SK-N-SH (cell line): ENCODE results near the gene HMBS. TPM values are rescaled to one million over a fixed set of nuclear protein-coding genes. Genes with fewer than 3 reads are reported as not detected.

Source experiments
- CTCF ChIA-PET: fragments of 300-600, 350-600 bp; formaldehyde crosslinking; extraction: SDS; loops from one replicate; lab custom pipeline; 2021; lab: Yijun Ruan, JAX
- POLR2A ChIA-PET: fragments of 350-600 bp; sonication (Branson Sonifier 250); formaldehyde crosslinking; extraction: SDS; loops from one replicate; lab custom pipeline; 2020; ENCODE audit warnings: antibody characterized with exemption, inconsistent platforms; lab: Yijun Ruan, JAX
- DNase-seq: peaks from one replicate; pipeline ENCODE4 v3.0.0; 2012
- H2AFZ ChIP-seq: fragments of 200-600 bp; sonication (generic); 2 replicates; pipeline ENCODE4 v1.8.1; 2016; ENCODE audit warnings: antibody characterized with exemption, mild to moderate bottlenecking, low read depth
- H3F3A ChIP-seq: fragments of 200-600 bp; sonication (generic); replicated peaks from 2 replicates; pipeline ENCODE3; 2016; ENCODE audit warnings: antibody characterized with exemption, mild to moderate bottlenecking; ENCODE audit not compliant: insufficient read depth
- H3K27ac ChIP-seq, 2 experiments: fragments of 200-500 bp in 1 of 2; fragments of 200-600 bp in 1 of 2; sonication (Bioruptor generic) in 1 of 2; sonication (generic), shearing (Covaris generic) in 1 of 2; 2 replicates each; pipeline versions ENCODE4 v1.5.1 to v1.6.1; 2014 to 2016; ENCODE audit warnings: low read depth in 2 of 2, inconsistent platforms in 1 of 2, low read length in 1 of 2, mild to moderate bottlenecking in 1 of 2, mixed read lengths in 1 of 2
- H3K27me3 ChIP-seq: fragments of 200-600 bp; sonication (generic), shearing (Covaris generic); 2 replicates; pipeline ENCODE4 v1.6.1; 2016; ENCODE audit warnings: mixed run types; ENCODE audit not compliant: insufficient read depth
- H3K36me3 ChIP-seq, 2 experiments: fragments of 200-500 bp in 1 of 2; fragments of 200-600 bp in 1 of 2; sonication (Bioruptor generic) in 1 of 2; sonication (generic) in 1 of 2; replicated peaks in 1 of 2; 2 replicates each; pipeline versions ENCODE3 to v1.5.1; 2014 to 2016; ENCODE audit warnings: low read length in 1 of 2, mild to moderate bottlenecking in 1 of 2; ENCODE audit not compliant: insufficient read depth in 2 of 2, control insufficient read depth in 1 of 2
- H3K4me1 ChIP-seq, 2 experiments: fragments of 200-500 bp in 1 of 2; fragments of 200-600 bp in 1 of 2; sonication (Bioruptor generic) in 1 of 2; sonication (generic), shearing (Covaris generic) in 1 of 2; 2 replicates each; pipeline versions ENCODE4 v1.5.1 to v1.6.1; 2014 to 2016; ENCODE audit warnings: low read depth in 1 of 2, low read length in 1 of 2, mixed run types in 1 of 2; ENCODE audit not compliant: insufficient read depth in 2 of 2, control insufficient read depth in 1 of 2
- H3K4me2 ChIP-seq: fragments of 200-600 bp; sonication (generic), shearing (Covaris generic); 2 replicates; pipeline ENCODE4 v1.6.1; 2017; ENCODE audit warnings: mixed run types
- H3K4me3 ChIP-seq, 2 experiments: fragments of 200-500 bp in 1 of 2; fragments of 200-600 bp in 1 of 2; sonication (Bioruptor generic) in 1 of 2; sonication (generic), shearing (Covaris generic) in 1 of 2; 2 replicates each; pipeline versions ENCODE4 v1.5.1 to v1.8.1; 2014 to 2016; ENCODE audit warnings: low read depth in 2 of 2, inconsistent platforms in 1 of 2, low read length in 1 of 2, mild to moderate bottlenecking in 1 of 2, mixed read lengths in 1 of 2, moderate library complexity in 1 of 2
- H3K79me2 ChIP-seq: fragments of 200-600 bp; sonication (generic); 2 replicates; pipeline ENCODE4 v1.8.1; 2017; ENCODE audit warnings: mild to moderate bottlenecking; ENCODE audit not compliant: insufficient read depth
- H3K9ac ChIP-seq: fragments of 200-600 bp; sonication (generic); 2 replicates; pipeline ENCODE4 v1.6.1; 2017; ENCODE audit warnings: mixed run types
- H3K9me2 ChIP-seq: fragments of 200-600 bp; sonication (generic); 2 replicates; pipeline ENCODE4 v1.6.1; 2017; ENCODE audit warnings: mixed run types
- H3K9me3 ChIP-seq: fragments of 200-600 bp; sonication (generic); 2 replicates; pipeline ENCODE4 v1.6.1; 2017; ENCODE audit warnings: mixed run types, mild to moderate bottlenecking, moderate library complexity
- H4K20me1 ChIP-seq: fragments of 200-600 bp; sonication (generic); 2 replicates; pipeline ENCODE4 v1.6.1; 2017; ENCODE audit warnings: mild to moderate bottlenecking, mixed run types; ENCODE audit not compliant: insufficient read depth
- CHD2 ChIP-seq: fragments of 150-350 bp; IDR thresholded peaks from 2 replicates; pipeline ENCODE4 v1.6.1; 2018; ENCODE audit warnings: low read length; ENCODE audit not compliant: partially characterized antibody
- ELF1 ChIP-seq: IDR thresholded peaks from 2 replicates; pipeline ENCODE4 v1.4.0; 2012
- EP300 ChIP-seq, 2 experiments: IDR thresholded peaks; 2 replicates each; pipeline versions ENCODE4 v1.4.0 to v1.6.1; 2012; ENCODE audit warnings: borderline replicate concordance in 1 of 2, low read depth in 1 of 2, low read length in 1 of 2
- FOXM1 ChIP-seq: IDR thresholded peaks from 2 replicates; pipeline ENCODE4 v1.4.0; 2012; ENCODE audit warnings: low read depth, mild to moderate bottlenecking
- POLR2AphosphoS5 ChIP-seq: IDR thresholded peaks from 2 replicates; pipeline ENCODE4 v1.6.1; 2012; ENCODE audit warnings: low read depth, low read length
- RAD21 ChIP-seq: IDR thresholded peaks from 2 replicates; pipeline ENCODE4 v1.6.1; 2012; ENCODE audit warnings: mild to moderate bottlenecking, low read length
- RCOR1 ChIP-seq: fragments of 150-350 bp; IDR thresholded peaks from 2 replicates; pipeline ENCODE4 v1.6.1; 2017; ENCODE audit warnings: antibody characterized with exemption, low read length
- RFX5 ChIP-seq: IDR thresholded peaks from 2 replicates; pipeline ENCODE4 v1.6.1; 2012; ENCODE audit warnings: mild to moderate bottlenecking, improper control_type of control experiment, low read length
- SIN3A ChIP-seq: IDR thresholded peaks from 2 replicates; pipeline ENCODE4 v1.6.1; 2012; ENCODE audit warnings: low read depth, mild to moderate bottlenecking, low read length, moderate library complexity, borderline replicate concordance
- SMC3 ChIP-seq: IDR thresholded peaks from 2 replicates; pipeline ENCODE4 v1.6.1; 2012; ENCODE audit warnings: low read depth, low read length, improper control_type of control experiment
- TCF12 ChIP-seq: IDR thresholded peaks from 2 replicates; pipeline ENCODE4 v1.4.0; 2012
- USF1 ChIP-seq: IDR thresholded peaks from 2 replicates; pipeline ENCODE4 v1.4.0; 2012; ENCODE audit warnings: low read depth, borderline replicate concordance
- YY1 ChIP-seq: IDR thresholded peaks from 2 replicates; pipeline ENCODE4 v1.4.0; 2012; ENCODE audit warnings: low read depth, mild to moderate bottlenecking
- ZBTB33 ChIP-seq: IDR thresholded peaks from 2 replicates; pipeline ENCODE4 v1.4.0; 2012; ENCODE audit warnings: low read depth, borderline replicate concordance
- WGBS: methylation state at CpG from one replicate; pipeline ENCODE4 v1.1.6; 2017; ENCODE audit warnings: low lambda C conversion rate; 5-methylcytosine and 5-hydroxymethylcytosine counted together
- polyA plus RNA-seq, 3 experiments: library from polyadenylated mRNA; depleted of rRNA; stranded (reverse); fragments of >200 nt; gene quantifications; 2 replicates each; pipeline ENCODE4 v1.2.3, GENCODE V29; 2012
- TF ChIP-seq, protein P1 (sequence below): fragments of 150-350 bp; IDR thresholded peaks from 2 replicates; pipeline ENCODE4 v1.6.1; 2017; ENCODE audit warnings: antibody characterized with exemption, low read length, low read depth, borderline replicate concordance
- TF ChIP-seq, protein P2 (sequence below): fragments of 150-350 bp; IDR thresholded peaks from 2 replicates; pipeline ENCODE4 v1.6.1; 2016; ENCODE audit warnings: mild to moderate bottlenecking, low read depth, low read length

The HMBS gene
- polyA plus RNA-seq, 1 of the 3 experiments (the other 2 are of a cell fraction): 69.4 TPM

DNA sequence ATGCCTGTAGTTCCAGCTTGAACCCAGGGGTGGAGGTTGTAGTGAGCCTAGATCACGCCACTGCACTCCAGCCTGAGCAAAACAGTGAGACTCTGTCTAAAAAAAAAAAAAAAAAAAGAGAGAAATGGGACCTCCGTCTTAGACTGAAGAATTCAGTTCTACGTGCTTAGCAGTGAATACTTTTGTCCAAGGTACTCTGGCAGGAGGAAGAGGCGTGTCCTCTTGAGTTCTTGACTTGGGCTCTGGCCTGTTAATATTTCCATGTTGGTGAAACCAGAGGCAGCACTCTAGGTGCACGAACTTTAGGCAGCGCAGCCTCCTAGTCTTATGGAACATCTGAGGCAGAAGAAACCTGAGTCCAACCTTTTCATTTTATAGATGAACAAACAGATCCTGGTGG is 2.4 kb downstream of the HMBS start:
- POLR2A ChIA-PET: interaction anchor here (2.8 to 3.1 kb wide), 2 partner anchors 19 to 20 kb away, joined by 10 to 13 read pairs; partner anchors contain the start of genes C2CD2L and VPS11

More for the DNA sequence above, 2.4 kb downstream of the HMBS start:
- H3K27me3 ChIP-seq: no peaks in the 10 kb centered on the region
- no peaks in the 10 kb centered on the region for H3K9me2 ChIP-seq
- H3F3A ChIP-seq: peaks cover 33% of the 10 kb centered on the region
- no peak overlapping the region for H3K9ac ChIP-seq
- TF ChIP-seq POLR2AphosphoS5 (no peak), ELF1 (no peak), YY1 (no peak), CHD2 (no peak), SMC3 (no peak), FOXM1 (no peak), SIN3A (no peak), RAD21 (no peak), ZBTB33 (no peak), TCF12 (no peak), RFX5 (no peak), USF1 (no peak), RCOR1 (no peak), EP300 (IDR thresholded peaks at IDR 0.05; ENCODE audit: borderline replicate concordance in 1 of 2, low read depth in 1 of 2, low read length in 1 of 2) (no peak)
- TF ChIP-seq, protein P1, sequence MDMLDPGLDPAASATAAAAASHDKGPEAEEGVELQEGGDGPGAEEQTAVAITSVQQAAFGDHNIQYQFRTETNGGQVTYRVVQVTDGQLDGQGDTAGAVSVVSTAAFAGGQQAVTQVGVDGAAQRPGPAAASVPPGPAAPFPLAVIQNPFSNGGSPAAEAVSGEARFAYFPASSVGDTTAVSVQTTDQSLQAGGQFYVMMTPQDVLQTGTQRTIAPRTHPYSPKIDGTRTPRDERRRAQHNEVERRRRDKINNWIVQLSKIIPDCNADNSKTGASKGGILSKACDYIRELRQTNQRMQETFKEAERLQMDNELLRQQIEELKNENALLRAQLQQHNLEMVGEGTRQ: no peak
- TF ChIP-seq, protein P2, sequence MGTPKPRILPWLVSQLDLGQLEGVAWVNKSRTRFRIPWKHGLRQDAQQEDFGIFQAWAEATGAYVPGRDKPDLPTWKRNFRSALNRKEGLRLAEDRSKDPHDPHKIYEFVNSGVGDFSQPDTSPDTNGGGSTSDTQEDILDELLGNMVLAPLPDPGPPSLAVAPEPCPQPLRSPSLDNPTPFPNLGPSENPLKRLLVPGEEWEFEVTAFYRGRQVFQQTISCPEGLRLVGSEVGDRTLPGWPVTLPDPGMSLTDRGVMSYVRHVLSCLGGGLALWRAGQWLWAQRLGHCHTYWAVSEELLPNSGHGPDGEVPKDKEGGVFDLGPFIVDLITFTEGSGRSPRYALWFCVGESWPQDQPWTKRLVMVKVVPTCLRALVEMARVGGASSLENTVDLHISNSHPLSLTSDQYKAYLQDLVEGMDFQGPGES: no peak
- H3K79me2 ChIP-seq: peaks cover 28% of the 10 kb centered on the region
- no peak overlapping the region for H2AFZ ChIP-seq
- no peaks in the 10 kb centered on the region for H3K9me3 ChIP-seq
- WGBS: 98% methylated on average over 6 of the region's 6 CpGs
- H3K36me3 ChIP-seq: peaks cover 19 to 30% of the 10 kb centered on the region in 2 experiments
- H3K4me1 ChIP-seq: peaks cover 14 to 16% of the 10 kb centered on the region in 2 experiments; a peak in 2 of 4 replicates
- peaks cover 8% of the 10 kb centered on the region; the same call in 1 of the 2 replicates for H4K20me1 ChIP-seq
- H3K4me2 ChIP-seq: no peak overlapping the region
- no peak overlapping the region for H3K27ac ChIP-seq
- no peak overlapping the region for H3K4me3 ChIP-seq
- CTCF ChIA-PET: interaction anchor here (2.4 kb wide), 1 partner anchor 16 kb away, joined by 6 read pairs; no protein-coding TSS in a partner anchor
- no peak for DNase-seq
